HG03103 (cell line): ENCODE measurements around the gene FAM114A1.

ENCODE experiments used
- ATAC-seq: cut with Tn5 transposase; IDR thresholded peaks from one replicate; pipeline ENCODE4 v1.9.1; 2021; ENCODE audit warnings: low read depth; ENCODE audit not compliant: unreplicated experiment

FAM114A1 gene

GRCh38 chr4:38867478-38868058 lies at the start of gene FAM114A1:
TSS of gene FAM114A1 (plus strand) at chr4:38867806. CDS start at chr4:38878079, 10,273 bp downstream.
- ATAC-seq = peak; percentile 84

- ATAC-seq = peak; percentile 50
These were observed 49.1 kb upstream of the FAM114A1 start for GRCh38 chr4:38818441-38818976.

- ATAC-seq = no peak
These were observed 48.0 kb upstream of the FAM114A1 start for GRCh38 chr4:38819569-38819968.

- ATAC-seq = no peak
These were observed 47.1 kb upstream of the FAM114A1 start for GRCh38 chr4:38820329-38821061.

GRCh38 chr4:38821739-38822138 lies 45.9 kb upstream of the FAM114A1 start:
- ATAC-seq = no peak

- no peak for ATAC-seq
These were observed 44.8 kb upstream of the FAM114A1 start for GRCh38 chr4:38822748-38823303.

GRCh38 chr4:38823766-38824165 lies 43.8 kb upstream of the FAM114A1 start:
- ATAC-seq = no peak

GRCh38 chr4:38829237-38829636 lies 38.4 kb upstream of the FAM114A1 start:
- ATAC-seq = no peak

GRCh38 chr4:38831653-38832052 lies 36.0 kb upstream of the FAM114A1 start:
- ATAC-seq = no peak

GRCh38 chr4:38832206-38832605 lies 35.4 kb upstream of the FAM114A1 start:
- ATAC-seq = no peak

- no peak for ATAC-seq
These were observed 34.7 kb upstream of the FAM114A1 start for GRCh38 chr4:38832624-38833528.

GRCh38 chr4:38834570-38834969 lies 33.0 kb upstream of the FAM114A1 start:
- no peak for ATAC-seq

- ATAC-seq = no peak
These were observed 30.3 kb upstream of the FAM114A1 start for GRCh38 chr4:38837334-38837733.

- ATAC-seq = no peak
These were observed 29.8 kb upstream of the FAM114A1 start for GRCh38 chr4:38837849-38838248.

GRCh38 chr4:38842994-38843393 lies 24.6 kb upstream of the FAM114A1 start:
- no peak for ATAC-seq

GRCh38 chr4:38846015-38846414 lies 21.6 kb upstream of the FAM114A1 start:
- no peak for ATAC-seq

- no peak for ATAC-seq
These were observed 12.1 kb upstream of the FAM114A1 start for GRCh38 chr4:38855466-38855865.

- ATAC-seq = no peak
These were observed 11.6 kb upstream of the FAM114A1 start for GRCh38 chr4:38856046-38856445.

- no peak for ATAC-seq
These were observed 10.9 kb upstream of the FAM114A1 start, which contains the start of gene TLR6 for GRCh38 chr4:38856524-38857337. TSS of gene TLR6 (minus strand) at chr4:38856817. CDS start at chr4:38829473, 27,344 bp downstream.
